Tibial nerve (tissue), 4 donors: ENCODE results near the gene ZNF549.

Source experiments
- EP300 ChIP-seq, 2 donors: sonication (generic); formaldehyde crosslinking; IDR thresholded peaks; one replicate each; pipeline ENCODE4 v1.6.1; 2017; ENCODE audit warnings: antibody characterized with exemption in 2 of 2, mild to moderate bottlenecking in 1 of 2
- POLR2A ChIP-seq, 2 donors: fragments of 450-650 bp; IDR thresholded peaks; one replicate each; pipeline ENCODE4 v1.6.1; 2017; ENCODE audit warnings: antibody characterized with exemption in 2 of 2, mild to moderate bottlenecking in 2 of 2, moderate library complexity in 2 of 2
- TF ChIP-seq, protein P1 (sequence below), 5 experiments: fragments of 200-600 bp in 3 of 5; fragments of 450-650 bp in 2 of 5; sonication (generic) in 3 of 5; IDR thresholded peaks; one replicate each; pipeline ENCODE4 v1.5.1; 2016 to 2019; ENCODE audit warnings: antibody characterized with exemption in 5 of 5, mild to moderate bottlenecking in 3 of 5, moderate library complexity in 2 of 5

DNA sequence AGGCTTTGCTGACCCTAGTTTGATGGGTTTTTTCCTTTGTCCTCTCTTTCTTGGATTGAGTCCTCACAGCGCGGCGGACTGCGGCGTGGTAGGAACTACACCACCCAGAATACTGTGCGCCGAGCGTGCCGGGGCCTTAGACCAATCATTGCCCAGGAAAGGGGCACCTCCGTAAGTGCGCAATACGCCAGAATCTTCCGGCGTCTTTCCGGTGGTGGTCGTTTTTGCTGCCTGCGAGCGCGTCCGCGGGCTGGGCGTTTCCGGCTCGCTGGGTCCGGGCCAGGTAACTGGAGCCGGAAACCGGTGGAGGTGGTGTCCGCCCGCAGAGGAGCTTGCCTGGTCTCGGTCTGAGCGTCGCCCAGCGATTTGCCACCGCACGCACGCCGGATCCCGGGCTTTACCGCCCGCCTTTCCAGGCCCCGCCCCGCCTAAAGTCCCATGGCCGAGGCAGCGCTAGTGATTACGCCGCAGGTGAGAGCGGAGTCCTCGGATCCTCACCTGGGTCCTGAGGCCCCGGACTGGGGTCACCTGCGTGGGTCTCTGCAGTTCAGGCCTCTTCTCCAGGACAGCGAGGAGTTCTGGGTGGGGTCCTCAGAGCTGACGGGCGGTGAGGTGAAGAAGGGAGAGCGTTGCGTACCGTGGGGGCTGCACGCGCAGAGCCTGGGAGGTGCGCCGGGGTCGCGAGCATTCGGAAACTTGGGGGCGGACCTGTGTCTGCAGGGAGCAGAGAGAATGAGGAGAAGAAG is at the start of gene ZNF549:
- TF ChIP-seq, protein P1, sequence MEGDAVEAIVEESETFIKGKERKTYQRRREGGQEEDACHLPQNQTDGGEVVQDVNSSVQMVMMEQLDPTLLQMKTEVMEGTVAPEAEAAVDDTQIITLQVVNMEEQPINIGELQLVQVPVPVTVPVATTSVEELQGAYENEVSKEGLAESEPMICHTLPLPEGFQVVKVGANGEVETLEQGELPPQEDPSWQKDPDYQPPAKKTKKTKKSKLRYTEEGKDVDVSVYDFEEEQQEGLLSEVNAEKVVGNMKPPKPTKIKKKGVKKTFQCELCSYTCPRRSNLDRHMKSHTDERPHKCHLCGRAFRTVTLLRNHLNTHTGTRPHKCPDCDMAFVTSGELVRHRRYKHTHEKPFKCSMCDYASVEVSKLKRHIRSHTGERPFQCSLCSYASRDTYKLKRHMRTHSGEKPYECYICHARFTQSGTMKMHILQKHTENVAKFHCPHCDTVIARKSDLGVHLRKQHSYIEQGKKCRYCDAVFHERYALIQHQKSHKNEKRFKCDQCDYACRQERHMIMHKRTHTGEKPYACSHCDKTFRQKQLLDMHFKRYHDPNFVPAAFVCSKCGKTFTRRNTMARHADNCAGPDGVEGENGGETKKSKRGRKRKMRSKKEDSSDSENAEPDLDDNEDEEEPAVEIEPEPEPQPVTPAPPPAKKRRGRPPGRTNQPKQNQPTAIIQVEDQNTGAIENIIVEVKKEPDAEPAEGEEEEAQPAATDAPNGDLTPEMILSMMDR (IDR thresholded peaks at IDR 0.05): peak in 1 of 5 experiments; percentile 33
- no peak for TF ChIP-seq POLR2A (IDR thresholded peaks at IDR 0.05)
- TF ChIP-seq EP300 (IDR thresholded peaks at IDR 0.05): peak in 1 of 2 donors; percentile 74
